CD14-positive monocyte (primary cell): ENCODE measurements around the gene TENM3. TPM values are rescaled to one million over a fixed set of nuclear protein-coding genes. Genes with fewer than 3 reads are reported as not detected.

ENCODE experiments used
- DNase-seq, 3 donors: peaks; one replicate each; pipeline ENCODE4 v3.0.0-alpha.2; 2011 to 2022
- H2AFZ ChIP-seq: 2 replicates; pipeline ENCODE4 v1.6.0; 2012; ENCODE audit warnings: mild to moderate bottlenecking, low read depth, low read length, inconsistent platforms; ENCODE audit not compliant: insufficient read depth, poor library complexity, severe bottlenecking
- H3K27ac ChIP-seq, 2 donors: 1 replicate in 1 of 2; 2 replicates in 1 of 2; pipeline ENCODE4 v1.5.1; 2012 to 2013; ENCODE audit warnings: low read length in 2 of 2, control low read depth in 1 of 2, inconsistent platforms in 1 of 2, low read depth in 1 of 2, mild to moderate bottlenecking in 1 of 2
- H3K27me3 ChIP-seq, 2 donors: one replicate each; pipeline versions ENCODE4 v1.6.0 to v1.6.1; 2011 to 2013; ENCODE audit warnings: low read length in 2 of 2; ENCODE audit not compliant: control insufficient read depth in 2 of 2, insufficient read depth in 2 of 2
- H3K36me3 ChIP-seq, 2 donors: replicated peaks in 1 of 2; 1 replicate in 1 of 2; 2 replicates in 1 of 2; pipeline versions ENCODE4 v1.5.1 to v1.6.1; 2012 to 2013; ENCODE audit warnings: low read length in 2 of 2, control low read depth in 1 of 2, inconsistent platforms in 1 of 2, mild to moderate bottlenecking in 1 of 2; ENCODE audit not compliant: insufficient read depth in 2 of 2, control insufficient read depth in 1 of 2
- H3K4me1 ChIP-seq, 2 donors: 1 replicate in 1 of 2; 2 replicates in 1 of 2; pipeline versions ENCODE4 v1.5.1 to v1.6.1; 2012 to 2013; ENCODE audit warnings: low read length in 2 of 2, control low read depth in 1 of 2, inconsistent platforms in 1 of 2, mild to moderate bottlenecking in 1 of 2, moderate library complexity in 1 of 2; ENCODE audit not compliant: insufficient read depth in 2 of 2, control insufficient read depth in 1 of 2
- H3K4me2 ChIP-seq: replicated peaks from 2 replicates; pipeline ENCODE3; 2012; ENCODE audit warnings: low read length, moderate library complexity, mild to moderate bottlenecking; ENCODE audit not compliant: poor library complexity, severe bottlenecking; ENCODE audit errors: extremely low read depth
- H3K4me3 ChIP-seq, 3 experiments: fragments of 200-600 bp in 1 of 3; sonication (generic) in 1 of 3; replicated peaks in 1 of 3; 1 replicate in 2 of 3; 2 replicates in 1 of 3; pipeline ENCODE4 v1.5.1; 2011 to 2013; ENCODE audit warnings: low read length in 3 of 3, mild to moderate bottlenecking in 3 of 3, control low read depth in 2 of 3, low read depth in 2 of 3, inconsistent platforms in 1 of 3, moderate library complexity in 1 of 3
- H3K79me2 ChIP-seq: 2 replicates; pipeline ENCODE4 v1.6.0; 2012; ENCODE audit warnings: mild to moderate bottlenecking, control low read depth, inconsistent platforms, low read length, moderate library complexity; ENCODE audit not compliant: insufficient read depth
- H3K9ac ChIP-seq: 2 replicates; pipeline ENCODE4 v1.6.0; 2017; ENCODE audit warnings: low read length, mild to moderate bottlenecking; ENCODE audit not compliant: insufficient read depth, poor library complexity, severe bottlenecking
- H3K9me3 ChIP-seq, 2 donors: replicated peaks in 1 of 2; 1 replicate in 1 of 2; 2 replicates in 1 of 2; pipeline versions ENCODE4 v1.5.1 to v1.6.1; 2012 to 2013; ENCODE audit warnings: low read length in 2 of 2, control low read depth in 1 of 2; ENCODE audit not compliant: control insufficient read depth in 1 of 2, insufficient read depth in 1 of 2
- H4K20me1 ChIP-seq: 2 replicates; pipeline ENCODE4 v1.6.0; 2012; ENCODE audit warnings: mild to moderate bottlenecking, low read length, control low read depth, moderate library complexity; ENCODE audit not compliant: insufficient read depth
- H3K27ac Mint-ChIP-seq, 7 donors: one replicate each; pipeline ENCODE4 v1.8.0; 2020; ENCODE audit warnings: mild to moderate bottlenecking in 7 of 7, mixed read lengths in 7 of 7, moderate library complexity in 6 of 7, inconsistent platforms in 2 of 7
- H3K27me3 Mint-ChIP-seq, 3 donors: one replicate each; pipeline ENCODE4 v1.8.0; 2021 to 2022; ENCODE audit warnings: low read depth in 3 of 3, mild to moderate bottlenecking in 3 of 3, mixed read lengths in 3 of 3, moderate library complexity in 3 of 3, inconsistent platforms in 1 of 3
- H3K36me3 Mint-ChIP-seq, 2 donors: one replicate each; pipeline ENCODE4 v1.8.0; 2020; ENCODE audit warnings: mixed read lengths in 2 of 2, inconsistent platforms in 1 of 2, mild to moderate bottlenecking in 1 of 2
- H3K4me1 Mint-ChIP-seq: one replicate; pipeline ENCODE4 v1.8.0; 2020; ENCODE audit warnings: mild to moderate bottlenecking, mixed read lengths
- H3K4me3 Mint-ChIP-seq, 2 donors: one replicate each; pipeline ENCODE4 v1.8.0; 2020; ENCODE audit warnings: mild to moderate bottlenecking in 2 of 2, mixed read lengths in 2 of 2, moderate library complexity in 1 of 2
- H3K9me3 Mint-ChIP-seq, 7 donors: one replicate each; pipeline ENCODE4 v1.8.0; 2020 to 2022; ENCODE audit warnings: mixed read lengths in 7 of 7, mild to moderate bottlenecking in 6 of 7, moderate library complexity in 6 of 7, inconsistent platforms in 2 of 7
- CTCF ChIP-seq: fragments of 200-600 bp; IDR thresholded peaks from one replicate; pipeline ENCODE4 v1.8.0; 2022; ENCODE audit warnings: antibody characterized with exemption, mild to moderate bottlenecking
- WGBS: methylation state at CpG from one replicate; pipeline ENCODE4 v1.1.5; 2013; ENCODE audit warnings: missing lambda C conversion rate; ENCODE audit not compliant: insufficient coverage; 5-methylcytosine and 5-hydroxymethylcytosine counted together
- intact Hi-C, 2 donors: fragments of 100-400 bp; cut with micrococcal nuclease; formaldehyde crosslinking; loops; one replicate each; pipeline versions ENCODE4 v1.15.0 to v1.15.1; 2023
- polyA plus RNA-seq, 3 donors: library from polyadenylated mRNA; depleted of rRNA in 1 of 3; unstranded in 2 of 3; stranded (reverse) in 1 of 3; fragments of 300-500 nt in 2 of 3; fragments of >200 nt in 1 of 3; fragmentation: Illumina TruSeq in 2 of 3; gene quantifications; 1 replicate in 2 of 3; 2 replicates in 1 of 3; pipeline ENCODE4 v1.2.3, GENCODE V29; 2012 to 2021

Gene TENM3
- polyA plus RNA-seq, 3 donors, result not detected

DNA sequence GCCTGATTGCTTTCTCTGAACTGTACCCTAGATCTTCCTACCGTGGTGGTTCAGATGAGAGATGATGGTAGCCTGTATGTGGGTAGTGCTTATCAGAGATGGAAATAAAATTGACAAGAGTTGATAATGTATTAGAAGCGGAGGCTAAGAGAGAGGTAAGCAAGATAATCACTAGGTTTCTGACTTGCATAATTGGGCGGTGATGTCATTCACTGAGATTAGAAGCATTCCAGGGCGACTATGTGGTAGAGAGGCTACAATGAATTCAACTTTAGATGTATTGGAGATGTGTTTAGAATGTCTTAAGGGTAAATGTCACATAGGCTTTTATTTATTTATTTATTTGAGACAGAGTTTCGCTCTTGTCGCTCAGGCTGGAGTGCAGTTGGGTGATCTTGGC lies 415 bp upstream of the TENM3 start:
- Histone ChIP-seq H3K27ac (no peak overlapping the region), H3K4me3 (no peak overlapping the region), H3K79me2 (no peaks in the 10 kb centered on the region), H3K4me2 (no peak overlapping the region), H2AFZ (no peak overlapping the region), H3K36me3 (no peaks in the 10 kb centered on the region), H3K9me3 (peaks cover 0 to 4% of the 10 kb centered on the region in 2 donors), H4K20me1 (no peaks in the 10 kb centered on the region), H3K9ac (no peak overlapping the region), H3K27me3 (no peaks in the 10 kb centered on the region), H3K4me1 (no peaks in the 10 kb centered on the region)
- no peak for DNase-seq
- no peak for TF ChIP-seq CTCF
- 92% methylated on average over 4 of the region's 6 CpGs for WGBS
- H3K36me3 Mint-ChIP-seq, result no peaks in the 10 kb centered on the region
- no peak overlapping the region for H3K4me3 Mint-ChIP-seq
- peaks cover 3 to 14% (median 9%) of the 10 kb centered on the region in 7 donors for H3K9me3 Mint-ChIP-seq
- no peaks in the 10 kb centered on the region for H3K4me1 Mint-ChIP-seq
- H3K27me3 Mint-ChIP-seq, result peaks cover 0 to 5% (median 2%) of the 10 kb centered on the region in 3 donors
- H3K27ac Mint-ChIP-seq, result no peak overlapping the region
- intact Hi-C loops, result no loop called here

- no peaks in the 10 kb centered on the region for H3K36me3 ChIP-seq
- Mint-ChIP-seq H3K4me1 (no peaks in the 10 kb centered on the region), H3K27me3 (peaks cover 0 to 5% (median 3%) of the 10 kb centered on the region in 3 donors), H3K36me3 (no peaks in the 10 kb centered on the region), H3K27ac (no peak overlapping the region), H3K4me3 (no peak overlapping the region), H3K9me3 (peaks cover 3 to 12% (median 8%) of the 10 kb centered on the region in 7 donors)
- H3K4me2 ChIP-seq, result no peak overlapping the region
- no peaks in the 10 kb centered on the region for H3K27me3 ChIP-seq
- H3K4me3 ChIP-seq, result no peak overlapping the region
- intact Hi-C loops, result no loop called here
- no peak overlapping the region for H2AFZ ChIP-seq
- TF ChIP-seq CTCF, result no peak
- no peaks in the 10 kb centered on the region for H4K20me1 ChIP-seq
- DNase-seq, result no peak
- H3K79me2 ChIP-seq, result no peaks in the 10 kb centered on the region
- no peaks in the 10 kb centered on the region for H3K4me1 ChIP-seq
- no peak overlapping the region for H3K9ac ChIP-seq
- H3K27ac ChIP-seq, result no peak overlapping the region
- no CpG with 5 or more reads among the region's 2 CpGs for WGBS
- H3K9me3 ChIP-seq, result peaks cover 0 to 4% of the 10 kb centered on the region in 2 donors
These were observed 1.8 kb downstream of the TENM3 start for GRCh38 chr4:182245041-182245440.
